Colonic mucosa (tissue), 4 donors: ENCODE data around the gene MOB3C. TPM values are rescaled to one million over a fixed set of nuclear protein-coding genes. Genes with fewer than 3 reads are reported as not detected.

Experiments
- DNase-seq: peaks from one replicate; pipeline ENCODE4 v3.0.0-alpha.2; 2020
- H3K27ac ChIP-seq: fragments of 200-600 bp; one replicate; pipeline ENCODE4 v1.8.0; 2021
- H3K27me3 ChIP-seq: fragments of 200-600 bp; one replicate; pipeline ENCODE4 v1.8.0; 2021
- H3K36me3 ChIP-seq: fragments of 200-600 bp; one replicate; pipeline ENCODE4 v1.8.0; 2021
- H3K4me1 ChIP-seq: fragments of 200-600 bp; one replicate; pipeline ENCODE4 v1.8.0; 2021; ENCODE audit warnings: mild to moderate bottlenecking
- H3K4me3 ChIP-seq: fragments of 200-600 bp; one replicate; pipeline ENCODE4 v1.8.0; 2021
- H3K9ac ChIP-seq, 2 donors: one replicate each; pipeline ENCODE4 v1.7.0; 2013; ENCODE audit warnings: control low read depth in 2 of 2, low read depth in 2 of 2, low read length in 2 of 2
- H3K9me3 ChIP-seq: fragments of 200-600 bp; one replicate; pipeline ENCODE4 v1.8.0; 2021
- CTCF ChIP-seq: fragments of 200-600 bp; IDR thresholded peaks from one replicate; pipeline ENCODE4 v1.8.0; 2022; ENCODE audit warnings: antibody characterized with exemption, mild to moderate bottlenecking
- intact Hi-C: fragments of 100-400 bp; cut with DNase I; formaldehyde crosslinking; loops from one replicate; pipeline ENCODE4 v1.14.1; 2022
- total RNA-seq, 2 donors: library from RNA; stranded (reverse); fragmentation: NEBNext Ultra II Directional in 1 of 2; extraction: Animal tissue kit (Norgen Biotek cat#: 25700) in 1 of 2; gene quantifications; one replicate each; pipeline ENCODE4 v1.2.1, GENCODE V29; 2021
- donor health status: healthy.
- donor health status: DM: no; HTN: no; CAD: no.
- donor health status: DM: no; HTN: no; CAD: no.

MOB3C gene
- total RNA-seq, 2 donors from 2014 or later = 11.8 to 16.3 TPM

DNA sequence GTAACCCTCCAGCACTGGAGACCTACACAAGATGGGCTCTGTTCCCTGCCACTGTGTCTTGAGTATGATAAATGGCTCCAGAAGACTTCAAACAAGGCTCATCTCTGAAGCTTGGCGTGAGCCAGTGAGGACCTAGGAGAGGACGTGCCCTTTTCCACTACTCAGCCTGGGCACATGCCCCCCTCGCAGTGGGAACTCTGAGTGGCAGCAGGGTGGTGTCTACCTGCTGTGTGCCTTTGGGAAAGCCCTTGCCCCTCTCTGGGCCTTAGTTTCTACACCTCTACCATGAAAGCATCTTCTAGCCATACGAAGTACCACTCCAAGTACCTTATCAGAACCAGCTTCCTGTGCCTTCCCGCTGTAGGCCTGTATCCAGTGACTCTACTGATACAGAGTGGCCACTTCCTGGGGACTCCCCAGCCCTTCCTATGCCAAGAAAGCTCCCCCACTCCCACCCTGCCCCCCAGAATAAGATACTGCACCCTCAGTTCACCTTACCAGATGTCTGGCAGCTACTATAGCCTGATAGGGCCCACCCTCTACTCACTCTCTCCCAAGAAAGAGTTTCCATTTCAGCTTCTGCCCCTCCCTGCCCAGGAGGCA, 3.1 kb upstream of the MOB3C start:
- TF ChIP-seq CTCF = no peak
- Histone ChIP-seq H3K9me3 (no peaks in the 10 kb centered on the region), H3K9ac (no peak overlapping the region), H3K36me3 (no peaks in the 10 kb centered on the region), H3K4me3 (no peak overlapping the region), H3K27ac (no peak overlapping the region), H3K27me3 (no peaks in the 10 kb centered on the region), H3K4me1 (no peaks in the 10 kb centered on the region)
- intact Hi-C loops = no loop called here
- DNase-seq = no peak

- Histone ChIP-seq H3K9ac (no peak overlapping the region), H3K27ac (no peak overlapping the region), H3K9me3 (no peaks in the 10 kb centered on the region), H3K4me3 (no peak overlapping the region), H3K36me3 (no peaks in the 10 kb centered on the region), H3K4me1 (peaks cover 5% of the 10 kb centered on the region), H3K27me3 (no peaks in the 10 kb centered on the region)
- intact Hi-C loops = no loop called here
- DNase-seq = no peak
- TF ChIP-seq CTCF = no peak
Measured at GRCh38 chr1:46618754-46619415, 2.3 kb upstream of the MOB3C start.

DNA sequence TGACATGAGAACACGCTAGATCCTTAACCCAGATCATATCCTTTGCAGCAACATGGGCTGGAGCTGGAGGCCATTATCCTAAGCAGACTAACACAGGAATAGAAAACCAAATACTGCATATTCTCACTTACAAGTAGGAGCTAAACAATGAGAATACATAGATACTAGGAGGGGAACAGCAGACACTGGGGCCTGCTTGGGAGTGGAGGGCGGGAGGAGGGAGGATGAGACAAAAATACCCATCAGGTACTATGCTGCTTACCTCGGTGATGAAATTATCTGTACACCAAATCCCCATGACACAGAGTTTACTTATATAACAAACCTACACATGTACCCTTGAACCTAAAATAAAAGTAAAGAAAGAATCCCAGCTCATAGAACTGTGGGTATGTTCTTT, 1.2 kb upstream of the MOB3C start:
- no peaks in the 10 kb centered on the region for H3K9me3 ChIP-seq
- peaks cover 5% of the 10 kb centered on the region for H3K4me1 ChIP-seq
- no peak for TF ChIP-seq CTCF
- no peak overlapping the region for H3K9ac ChIP-seq
- no peak for DNase-seq
- H3K27me3 ChIP-seq = no peaks in the 10 kb centered on the region
- H3K36me3 ChIP-seq = no peaks in the 10 kb centered on the region
- H3K27ac ChIP-seq = no peak overlapping the region
- intact Hi-C loops = no loop called here
- H3K4me3 ChIP-seq = no peak overlapping the region

GRCh38 chr1:46617108-46617800, 643 bp upstream of the MOB3C start:
- intact Hi-C loops = no loop called here
- no peak for TF ChIP-seq CTCF
- peaks cover 5% of the 10 kb centered on the region for H3K4me1 ChIP-seq

DNA sequence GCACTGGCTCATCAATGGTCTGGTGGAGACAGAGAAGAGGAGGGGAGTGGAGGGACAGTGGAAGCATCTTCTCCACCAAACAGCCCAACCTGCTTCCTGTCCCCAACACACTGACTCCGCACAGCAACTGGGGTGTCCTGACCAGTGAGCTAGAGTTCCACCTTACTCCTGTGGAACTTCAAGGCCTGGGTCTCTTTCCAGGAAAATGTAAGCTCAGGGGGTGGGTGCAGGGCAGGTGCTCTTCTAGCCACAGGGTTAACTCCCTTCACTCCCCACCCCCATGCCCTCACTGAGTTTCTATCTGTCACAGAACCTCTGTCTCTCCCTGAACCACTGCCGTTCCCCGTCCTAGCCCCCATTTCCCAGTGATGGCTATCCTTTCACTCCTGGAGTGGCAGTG, 876 bp downstream of the MOB3C start:
- peak overlapping the region; percentile 88 for H3K27ac ChIP-seq
- no peaks in the 10 kb centered on the region for H3K27me3 ChIP-seq
- H3K9ac ChIP-seq = peak overlapping the region; percentile 71 to 75
- no peaks in the 10 kb centered on the region for H3K36me3 ChIP-seq
- no peak for TF ChIP-seq CTCF
- no peak for DNase-seq
- no peaks in the 10 kb centered on the region for H3K9me3 ChIP-seq
- peak overlapping the region; percentile 63 for H3K4me3 ChIP-seq
- intact Hi-C loops = no loop called here
- peaks cover 5% of the 10 kb centered on the region for H3K4me1 ChIP-seq

More at GRCh38 chr1:46617108-46617800, 643 bp upstream of the MOB3C start:
- DNase-seq = no peak
- Histone ChIP-seq H3K9me3 (no peaks in the 10 kb centered on the region), H3K4me3 (peak overlapping the region; percentile 63), H3K27me3 (no peaks in the 10 kb centered on the region), H3K36me3 (no peaks in the 10 kb centered on the region), H3K9ac (peak overlapping the region; percentile 71 to 87), H3K27ac (peak overlapping the region; percentile 88)
